Fibroblast of lung (primary cell): ENCODE results near the gene ZNF189. TPM values are rescaled to one million over a fixed set of nuclear protein-coding genes. Genes with fewer than 3 reads are reported as not detected.

Experiments
- DNase-seq, 2 donors: peaks; one replicate each; pipeline versions ENCODE4 v3.0.0 to v3.0.0-alpha.2; 2010; ENCODE audit warnings: low read depth in 2 of 2
- H2AFZ ChIP-seq: 2 replicates; pipeline ENCODE4 v1.5.1; 2012; ENCODE audit warnings: low read length, control low read depth, inconsistent platforms
- H3K27ac ChIP-seq: 2 replicates; pipeline ENCODE4 v1.5.1; 2011; ENCODE audit warnings: low read length, control low read depth; ENCODE audit not compliant: insufficient read depth
- H3K27me3 ChIP-seq: 2 replicates; pipeline ENCODE4 v1.5.1; 2011; ENCODE audit warnings: mild to moderate bottlenecking, low read length; ENCODE audit not compliant: control insufficient read depth, insufficient read depth
- H3K36me3 ChIP-seq: 2 replicates; pipeline ENCODE4 v1.5.1; 2011; ENCODE audit warnings: low read length; ENCODE audit not compliant: control insufficient read depth, insufficient read depth
- H3K4me1 ChIP-seq: 2 replicates; pipeline ENCODE4 v1.5.1; 2011; ENCODE audit warnings: low read length; ENCODE audit not compliant: control insufficient read depth, insufficient read depth; ENCODE audit errors: extremely low read depth
- H3K4me2 ChIP-seq: 2 replicates; pipeline ENCODE4 v1.5.1; 2011; ENCODE audit warnings: low read length, control low read depth; ENCODE audit not compliant: insufficient read depth; ENCODE audit errors: extremely low read depth
- H3K4me3 ChIP-seq, 4 experiments: fragments of 200-600 bp in 1 of 4; sonication (generic) in 1 of 4; replicated peaks in 1 of 4; 2 replicates each; pipeline ENCODE4 v1.5.1; 2011 to 2016; ENCODE audit warnings: low read length in 4 of 4, low read depth in 3 of 4, mild to moderate bottlenecking in 3 of 4, control low read depth in 2 of 4, inconsistent platforms in 1 of 4, mixed read lengths in 1 of 4; ENCODE audit not compliant: insufficient read depth in 1 of 4; ENCODE audit errors: control extremely low read depth in 1 of 4
- H3K79me2 ChIP-seq: 2 replicates; pipeline ENCODE4 v1.5.1; 2012; ENCODE audit warnings: mild to moderate bottlenecking, low read length, inconsistent platforms; ENCODE audit not compliant: control insufficient read depth, insufficient read depth
- H3K9ac ChIP-seq: 2 replicates; pipeline ENCODE4 v1.5.1; 2011; ENCODE audit warnings: mild to moderate bottlenecking, low read length, control low read depth; ENCODE audit not compliant: insufficient read depth
- H3K9me3 ChIP-seq: 2 replicates; pipeline ENCODE4 v1.5.1; 2012; ENCODE audit warnings: low read depth, low read length; ENCODE audit not compliant: control insufficient read depth, insufficient read depth
- H4K20me1 ChIP-seq: 2 replicates; pipeline ENCODE4 v1.5.1; 2011; ENCODE audit warnings: low read length; ENCODE audit not compliant: control insufficient read depth, insufficient read depth; ENCODE audit errors: extremely low read depth
- CTCF ChIP-seq, 2 donors: IDR thresholded peaks in 1 of 2; conservative IDR thresholded peaks in 1 of 2; 1 replicate in 1 of 2; 2 replicates in 1 of 2; pipeline ENCODE4 v1.5.1; 2011 to 2012; ENCODE audit warnings: low read length in 2 of 2, control low read depth in 1 of 2, inconsistent platforms in 1 of 2, low read depth in 1 of 2, mild to moderate bottlenecking in 1 of 2
- EZH2 ChIP-seq: IDR thresholded peaks from 2 replicates; pipeline ENCODE4 v1.5.1; 2012; ENCODE audit warnings: low read length, control low read depth, mild to moderate bottlenecking; ENCODE audit errors: missing control alignments
- polyA plus RNA-seq, 2 donors: library from polyadenylated mRNA; depleted of rRNA in 1 of 2; stranded (reverse) in 1 of 2; unstranded in 1 of 2; fragments of >200 nt; gene quantifications; 2 replicates each; pipeline ENCODE4 v1.2.1, GENCODE V29; 2011 to 2012; ENCODE audit warnings: missing spikeins in 1 of 2
- total RNA-seq: library from RNA; depleted of rRNA; stranded (reverse); fragments of >200 nt; gene quantifications from 2 replicates; pipeline ENCODE4 v1.2.1, GENCODE V29; 2014

ZNF189 gene
- total and polyA plus RNA-seq, 2 donors (not counting 1 experiment from before 2014, with no cell fraction given), result 8.7 to 21.8 TPM

GRCh38 chr9:101458963-101459631, 60.4 kb downstream of the ZNF189 start:
- H2AFZ ChIP-seq, result no peak overlapping the region
- no peak overlapping the region for H3K4me3 ChIP-seq
- no peaks in the 10 kb centered on the region for H3K4me1 ChIP-seq
- no peak overlapping the region for H3K9ac ChIP-seq
- H4K20me1 ChIP-seq, result no peaks in the 10 kb centered on the region
- no peak for TF ChIP-seq EZH2
- peak; percentile 86 to 91 for TF ChIP-seq CTCF (conservative IDR thresholded peaks at IDR 0.05 in 1 of 2, IDR thresholded peaks at IDR 0.05 in 1 of 2; ENCODE audit: low read depth in 1 of 2, low read length in 2 of 2)
- H3K9me3 ChIP-seq, result no peaks in the 10 kb centered on the region
- no peak overlapping the region for H3K4me2 ChIP-seq
- no peaks in the 10 kb centered on the region for H3K27me3 ChIP-seq
- no peak overlapping the region for H3K27ac ChIP-seq
- H3K36me3 ChIP-seq, result no peaks in the 10 kb centered on the region
- no peaks in the 10 kb centered on the region for H3K79me2 ChIP-seq
- peak; percentile 66 to 87 for DNase-seq

Other genes starting within 250 kb of the ZNF189 start
- gene BAAT, start 13.8 kb upstream of the ZNF189 start, total RNA-seq, result not detected in 2 replicates
- gene BAAT, start 13.8 kb upstream of the ZNF189 start, polyA plus RNA-seq, result 0.02 and 0.03 TPM in 2 replicates
- 12.2 and 14.6 TPM in 2 replicates for gene MRPL50, start 233 bp upstream of the ZNF189 start, total RNA-seq
- gene MRPL50, start 233 bp upstream of the ZNF189 start, polyA plus RNA-seq, result 11.8 and 13.2 TPM in 2 replicates
- not detected in 2 replicates for gene ALDOB, start 36.9 kb downstream of the ZNF189 start, total RNA-seq
- not detected in 2 replicates for gene ALDOB, start 36.9 kb downstream of the ZNF189 start, polyA plus RNA-seq
- 29.6 and 34.2 TPM in 2 replicates for gene RNF20, start 135.0 kb downstream of the ZNF189 start, total RNA-seq
- 20.1 and 23.0 TPM in 2 replicates for gene RNF20, start 135.0 kb downstream of the ZNF189 start, polyA plus RNA-seq
- gene PPP3R2, start 196.1 kb downstream of the ZNF189 start, total RNA-seq, result not detected in 2 replicates
- gene PPP3R2, start 196.1 kb downstream of the ZNF189 start, polyA plus RNA-seq, result not detected in 2 replicates